OCI-LY7 (cell line): ENCODE data around the gene ELL.

ENCODE experiments used
- CTCF ChIP-seq: fragments of 200-600 bp; sonication (generic); conservative IDR thresholded peaks from 2 replicates; pipeline ENCODE4 v1.5.1; 2014; ENCODE audit warnings: mild to moderate bottlenecking, antibody characterized with exemption, low read length, moderate library complexity, mixed read lengths
- EZH2phosphoT487 ChIP-seq: fragments of 200-600 bp; sonication (generic); IDR thresholded peaks from 2 replicates; pipeline ENCODE4 v1.6.1; 2018; ENCODE audit warnings: low read depth, borderline replicate concordance, mild to moderate bottlenecking, mixed run types, antibody characterized with exemption, low read length, moderate library complexity, mixed read lengths

- no peak for TF ChIP-seq CTCF
- no peak for TF ChIP-seq EZH2phosphoT487
Observed at GRCh38 chr19:18551631-18552030, 29.8 kb upstream of the ELL start.
